HL-60 (cell line): Measurements from ENCODE around the gene RNLS.

Experiments used
- GABPA ChIP-seq: IDR thresholded peaks from 2 replicates; pipeline ENCODE4 v1.6.1; 2012; ENCODE audit warnings: low read depth
- POLR2AphosphoS5 ChIP-seq: IDR thresholded peaks from 2 replicates; pipeline ENCODE4 v1.6.1; 2012; ENCODE audit warnings: low read depth
- TF ChIP-seq, protein P1 (sequence below): IDR thresholded peaks from one replicate; pipeline ENCODE4 v1.5.1; 2011; ENCODE audit warnings: low read length, control low read depth, inconsistent platforms; ENCODE audit not compliant: insufficient read depth

DNA sequence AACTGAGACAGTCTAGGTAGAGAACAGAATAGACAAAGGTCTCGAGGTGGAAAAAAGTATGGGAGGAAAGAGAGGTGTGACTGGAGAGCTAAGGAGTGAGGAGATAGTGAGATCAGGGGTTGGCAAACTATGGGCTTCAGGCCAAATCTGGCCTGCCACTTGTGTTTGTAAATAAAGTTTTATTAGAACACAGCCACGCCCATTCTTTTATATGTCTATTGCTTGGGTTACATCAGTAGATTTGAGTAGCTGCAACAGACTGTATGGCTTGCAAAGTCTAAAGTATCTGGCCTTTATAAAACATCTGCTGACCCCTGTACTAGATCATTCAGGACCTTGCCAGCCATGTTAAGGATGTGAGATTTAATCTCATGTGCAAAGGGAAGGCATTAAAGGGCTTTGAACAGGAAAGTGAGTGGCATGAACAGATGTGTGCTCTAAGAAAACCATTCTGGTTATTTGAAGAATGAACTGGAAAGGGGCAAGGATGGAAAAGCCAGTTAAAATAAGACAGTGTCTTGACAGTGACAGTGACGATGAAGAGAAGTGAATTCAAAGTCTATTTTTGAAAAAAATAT, 240.3 kb downstream of the RNLS start:
- TF ChIP-seq, protein P1, sequence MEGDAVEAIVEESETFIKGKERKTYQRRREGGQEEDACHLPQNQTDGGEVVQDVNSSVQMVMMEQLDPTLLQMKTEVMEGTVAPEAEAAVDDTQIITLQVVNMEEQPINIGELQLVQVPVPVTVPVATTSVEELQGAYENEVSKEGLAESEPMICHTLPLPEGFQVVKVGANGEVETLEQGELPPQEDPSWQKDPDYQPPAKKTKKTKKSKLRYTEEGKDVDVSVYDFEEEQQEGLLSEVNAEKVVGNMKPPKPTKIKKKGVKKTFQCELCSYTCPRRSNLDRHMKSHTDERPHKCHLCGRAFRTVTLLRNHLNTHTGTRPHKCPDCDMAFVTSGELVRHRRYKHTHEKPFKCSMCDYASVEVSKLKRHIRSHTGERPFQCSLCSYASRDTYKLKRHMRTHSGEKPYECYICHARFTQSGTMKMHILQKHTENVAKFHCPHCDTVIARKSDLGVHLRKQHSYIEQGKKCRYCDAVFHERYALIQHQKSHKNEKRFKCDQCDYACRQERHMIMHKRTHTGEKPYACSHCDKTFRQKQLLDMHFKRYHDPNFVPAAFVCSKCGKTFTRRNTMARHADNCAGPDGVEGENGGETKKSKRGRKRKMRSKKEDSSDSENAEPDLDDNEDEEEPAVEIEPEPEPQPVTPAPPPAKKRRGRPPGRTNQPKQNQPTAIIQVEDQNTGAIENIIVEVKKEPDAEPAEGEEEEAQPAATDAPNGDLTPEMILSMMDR = no peak
- TF ChIP-seq POLR2AphosphoS5 (no peak), GABPA (no peak)
